Neural progenitor cell (in vitro differentiated cells): Measurements from ENCODE around the gene TRIM66. TPM values are rescaled to one million over a fixed set of nuclear protein-coding genes. Genes with fewer than 3 reads are reported as not detected.

Source experiments
- DNase-seq: peaks from one replicate; pipeline ENCODE4 v3.0.0-alpha.2; 2016; ENCODE audit warnings: low spot score
- H2AFZ ChIP-seq: fragments of 200-600 bp; sonication (generic); replicated peaks from 2 replicates; pipeline ENCODE4 v1.6.1; 2016; ENCODE audit warnings: antibody characterized with exemption
- H3F3A ChIP-seq: fragments of 200-600 bp; sonication (generic); 2 replicates; pipeline ENCODE4 v1.6.1; 2016; ENCODE audit warnings: antibody characterized with exemption, low read depth
- H3K27ac ChIP-seq: fragments of 200-600 bp; sonication (generic); 2 replicates; pipeline ENCODE4 v1.5.1; 2016; ENCODE audit warnings: mild to moderate bottlenecking
- H3K27me3 ChIP-seq: fragments of 200-600 bp; sonication (generic); 2 replicates; pipeline ENCODE4 v1.6.1; 2016; ENCODE audit warnings: mild to moderate bottlenecking, moderate library complexity
- H3K36me3 ChIP-seq: fragments of 200-600 bp; sonication (generic); 2 replicates; pipeline ENCODE4 v1.5.1; 2016
- H3K4me1 ChIP-seq: fragments of 200-600 bp; sonication (generic); 2 replicates; pipeline ENCODE4 v1.6.1; 2016; ENCODE audit warnings: mixed run types
- H3K4me2 ChIP-seq: fragments of 200-600 bp; sonication (generic); 2 replicates; pipeline ENCODE4 v1.6.1; 2016
- H3K4me3 ChIP-seq: fragments of 200-600 bp; sonication (generic); 2 replicates; pipeline ENCODE4 v1.5.1; 2016
- H3K79me2 ChIP-seq: fragments of 200-600 bp; sonication (generic); 2 replicates; pipeline ENCODE4 v1.6.1; 2016; ENCODE audit warnings: low read depth
- H3K9ac ChIP-seq: fragments of 200-600 bp; sonication (generic); 2 replicates; pipeline ENCODE4 v1.6.1; 2016
- H3K9me3 ChIP-seq: fragments of 200-600 bp; sonication (generic); 2 replicates; pipeline ENCODE4 v1.5.1; 2016; ENCODE audit warnings: low read depth
- H4K20me1 ChIP-seq: fragments of 200-600 bp; sonication (generic); 2 replicates; pipeline ENCODE4 v1.6.1; 2016; ENCODE audit warnings: low read depth
- H3K27ac Mint-ChIP-seq: 3 replicates; pipeline ENCODE4 v1.8.0; 2021; ENCODE audit warnings: mixed read lengths
- H3K27me3 Mint-ChIP-seq: 2 replicates; pipeline ENCODE4 v1.8.0; 2022; ENCODE audit warnings: low read depth, mild to moderate bottlenecking, inconsistent platforms, moderate library complexity, mixed read lengths; ENCODE audit not compliant: insufficient read depth
- H3K36me3 Mint-ChIP-seq: 3 replicates; pipeline ENCODE4 v1.8.0; 2021; ENCODE audit warnings: mixed read lengths
- H3K4me1 Mint-ChIP-seq: 3 replicates; pipeline ENCODE4 v1.8.0; 2021; ENCODE audit warnings: mixed read lengths
- H3K4me3 Mint-ChIP-seq: 3 replicates; pipeline ENCODE4 v1.8.0; 2021; ENCODE audit warnings: mild to moderate bottlenecking, moderate library complexity, mixed read lengths
- H3K9me3 Mint-ChIP-seq: 3 replicates; pipeline ENCODE4 v1.8.0; 2020; ENCODE audit warnings: mixed read lengths
- CTCF ChIP-seq: fragments of 200-600 bp; sonication (generic); IDR thresholded peaks from 2 replicates; pipeline ENCODE4 v1.5.1; 2017; ENCODE audit warnings: antibody characterized with exemption, mild to moderate bottlenecking
- EZH2 ChIP-seq: fragments of 200-600 bp; sonication (generic); IDR thresholded peaks from 2 replicates; pipeline ENCODE4 v1.6.1; 2017; ENCODE audit warnings: antibody characterized with exemption, mild to moderate bottlenecking, moderate library complexity
- EZH2phosphoT487 ChIP-seq: fragments of 200-600 bp; sonication (generic); IDR thresholded peaks from 2 replicates; pipeline ENCODE4 v1.6.1; 2017; ENCODE audit warnings: antibody characterized with exemption
- total RNA-seq: library from RNA; depleted of rRNA; stranded (reverse); fragments of >200 nt; gene quantifications from 2 replicates; pipeline ENCODE4 v1.2.3, GENCODE V29; 2015; ENCODE audit warnings: low replicate concordance

Gene TRIM66
- total RNA-seq, 1 donor from 2014 or later = 0.95 TPM

GRCh38 chr11:8654503-8654902 is 28.0 kb downstream of the TRIM66 start:
- Histone ChIP-seq H4K20me1 (no peaks in the 10 kb centered on the region), H3F3A (no peaks in the 10 kb centered on the region), H3K4me3 (no peak overlapping the region), H3K9ac (no peak overlapping the region), H3K79me2 (no peaks in the 10 kb centered on the region), H3K9me3 (no peaks in the 10 kb centered on the region), H3K4me1 (peaks cover 17% of the 10 kb centered on the region), H3K27ac (no peak overlapping the region), H2AFZ (no peak overlapping the region), H3K4me2 (no peak overlapping the region), H3K27me3 (no peaks in the 10 kb centered on the region), H3K36me3 (no peaks in the 10 kb centered on the region)
- Mint-ChIP-seq H3K27me3 (peaks cover 7% of the 10 kb centered on the region), H3K9me3 (no peaks in the 10 kb centered on the region), H3K27ac (no peak overlapping the region), H3K36me3 (no peaks in the 10 kb centered on the region), H3K4me1 (peaks cover 23% of the 10 kb centered on the region), H3K4me3 (no peak overlapping the region)
- no peak for DNase-seq
- TF ChIP-seq EZH2phosphoT487 (no peak), CTCF (no peak), EZH2 (no peak)

GRCh38 chr11:8652140-8652539 is 30.3 kb downstream of the TRIM66 start:
- TF ChIP-seq EZH2 = no peak
- no peak for TF ChIP-seq CTCF
- TF ChIP-seq EZH2phosphoT487 = no peak

GRCh38 chr11:8650401-8650990 is 32.0 kb downstream of the TRIM66 start:
- no peaks in the 10 kb centered on the region for H3K4me1 Mint-ChIP-seq
- Histone ChIP-seq H4K20me1 (no peaks in the 10 kb centered on the region), H2AFZ (no peak overlapping the region), H3K27ac (no peak overlapping the region), H3F3A (no peaks in the 10 kb centered on the region), H3K4me3 (no peak overlapping the region), H3K9ac (no peak overlapping the region), H3K27me3 (no peaks in the 10 kb centered on the region), H3K36me3 (no peaks in the 10 kb centered on the region), H3K9me3 (no peaks in the 10 kb centered on the region), H3K4me1 (no peaks in the 10 kb centered on the region), H3K79me2 (no peaks in the 10 kb centered on the region), H3K4me2 (no peak overlapping the region)
- no peaks in the 10 kb centered on the region for H3K9me3 Mint-ChIP-seq
- no peak overlapping the region for H3K27ac Mint-ChIP-seq
- DNase-seq = no peak
- peaks cover 2% of the 10 kb centered on the region for H3K27me3 Mint-ChIP-seq
- TF ChIP-seq EZH2phosphoT487 (no peak), EZH2 (no peak), CTCF (no peak)
- no peaks in the 10 kb centered on the region for H3K36me3 Mint-ChIP-seq
- H3K4me3 Mint-ChIP-seq = no peak overlapping the region

More at GRCh38 chr11:8652140-8652539, 30.3 kb downstream of the TRIM66 start:
- Mint-ChIP-seq H3K36me3 (no peaks in the 10 kb centered on the region), H3K9me3 (no peaks in the 10 kb centered on the region), H3K27ac (no peak overlapping the region), H3K4me1 (peaks cover 8% of the 10 kb centered on the region), H3K4me3 (no peak overlapping the region), H3K27me3 (peaks cover 2% of the 10 kb centered on the region)
- Histone ChIP-seq H3K4me1 (peaks cover 4% of the 10 kb centered on the region), H3K36me3 (no peaks in the 10 kb centered on the region), H3K79me2 (no peaks in the 10 kb centered on the region), H3K4me3 (no peak overlapping the region), H3K27me3 (no peaks in the 10 kb centered on the region), H3K9ac (no peak overlapping the region), H3K27ac (no peak overlapping the region), H4K20me1 (no peaks in the 10 kb centered on the region), H3F3A (no peaks in the 10 kb centered on the region), H2AFZ (no peak overlapping the region), H3K4me2 (no peak overlapping the region), H3K9me3 (no peaks in the 10 kb centered on the region)
- DNase-seq = no peak
